ENCODE measurements around the gene BEND3. TPM values are rescaled to one million over a fixed set of nuclear protein-coding genes. Genes with fewer than 3 reads are reported as not detected.
"Not testable (repeated sequence)": the region's sequence is repeated elsewhere in the genome, so short reads cannot be mapped to it uniquely, and the experiment has no call there.

Gene BEND3
- total and polyA plus RNA-seq, 2 donors = 1.5 to 1.7 TPM

GRCh38 chr6:107103082-107103481 lies 12.2 kb downstream of the BEND3 start:
- H3K27me3 ChIP-seq (ENCODE audit: control insufficient read depth in 2 of 2, insufficient read depth in 1 of 2, low read length in 1 of 2) = no peaks in the 10 kb centered on the region
- H3K4me3 ChIP-seq (ENCODE audit: low read length in 2 of 2) = no peak overlapping the region
- WGBS = 98% methylated on average over 6 of the region's 6 CpGs
- peaks cover 1 to 2% of the 10 kb centered on the region in 2 donors for H3K36me3 ChIP-seq (ENCODE audit: control insufficient read depth in 2 of 2, insufficient read depth in 2 of 2, low read length in 1 of 2)
- DNase-seq (ENCODE audit: low read depth in 6 of 9, low spot score in 9 of 9) = no peak
- H3K4me1 ChIP-seq (ENCODE audit: control insufficient read depth in 2 of 2, insufficient read depth in 2 of 2, low read length in 2 of 2) = no peaks in the 10 kb centered on the region
- H3K9me3 ChIP-seq (ENCODE audit: control insufficient read depth in 2 of 2, insufficient read depth in 1 of 2, low read length in 1 of 2) = no peaks in the 10 kb centered on the region
- no peak overlapping the region for H3K27ac ChIP-seq (ENCODE audit: low read depth in 1 of 2, low read length in 1 of 2)

- H3K27me3 ChIP-seq (ENCODE audit: control insufficient read depth in 2 of 2, insufficient read depth in 1 of 2, low read length in 1 of 2) = no peaks in the 10 kb centered on the region
- no peaks in the 10 kb centered on the region for H3K4me1 ChIP-seq (ENCODE audit: control insufficient read depth in 2 of 2, insufficient read depth in 2 of 2, low read length in 2 of 2)
- WGBS = 95% methylated on average over 7 of the region's 7 CpGs
- no peak overlapping the region for H3K27ac ChIP-seq (ENCODE audit: low read depth in 1 of 2, low read length in 1 of 2)
- H3K36me3 ChIP-seq (ENCODE audit: control insufficient read depth in 2 of 2, insufficient read depth in 2 of 2, low read length in 1 of 2) = peaks cover 2% of the 10 kb centered on the region in 2 donors
- DNase-seq (ENCODE audit: low read depth in 6 of 9, low spot score in 9 of 9) = no peak
- no peaks in the 10 kb centered on the region for H3K9me3 ChIP-seq (ENCODE audit: control insufficient read depth in 2 of 2, insufficient read depth in 1 of 2, low read length in 1 of 2)
- no peak overlapping the region for H3K4me3 ChIP-seq (ENCODE audit: low read length in 2 of 2)
These were observed 12.9 kb downstream of the BEND3 start for GRCh38 chr6:107102414-107102805.

- no peaks in the 10 kb centered on the region for H3K9me3 ChIP-seq (ENCODE audit: control insufficient read depth in 2 of 2, insufficient read depth in 1 of 2, low read length in 1 of 2)
- 96% methylated on average over 9 of the region's 9 CpGs for WGBS
- no peak for DNase-seq (ENCODE audit: low read depth in 6 of 9, low spot score in 9 of 9)
- no peaks in the 10 kb centered on the region for H3K4me1 ChIP-seq (ENCODE audit: control insufficient read depth in 2 of 2, insufficient read depth in 2 of 2, low read length in 2 of 2)
- H3K27ac ChIP-seq (ENCODE audit: low read depth in 1 of 2, low read length in 1 of 2) = no peak overlapping the region
- no peaks in the 10 kb centered on the region for H3K27me3 ChIP-seq (ENCODE audit: control insufficient read depth in 2 of 2, insufficient read depth in 1 of 2, low read length in 1 of 2)
- no peak overlapping the region for H3K4me3 ChIP-seq (ENCODE audit: low read length in 2 of 2)
- peaks cover 2% of the 10 kb centered on the region in 2 donors for H3K36me3 ChIP-seq (ENCODE audit: control insufficient read depth in 2 of 2, insufficient read depth in 2 of 2, low read length in 1 of 2)
These were observed 13.5 kb downstream of the BEND3 start for GRCh38 chr6:107101686-107102413.

GRCh38 chr6:107101211-107101610 lies 14.1 kb downstream of the BEND3 start:
- Histone ChIP-seq H3K9me3 (ENCODE audit: control insufficient read depth in 2 of 2, insufficient read depth in 1 of 2, low read length in 1 of 2) (no peaks in the 10 kb centered on the region), H3K36me3 (ENCODE audit: control insufficient read depth in 2 of 2, insufficient read depth in 2 of 2, low read length in 1 of 2) (peaks cover 2 to 6% of the 10 kb centered on the region in 2 donors), H3K27ac (ENCODE audit: low read depth in 1 of 2, low read length in 1 of 2) (no peak overlapping the region), H3K4me1 (ENCODE audit: control insufficient read depth in 2 of 2, insufficient read depth in 2 of 2, low read length in 2 of 2) (no peaks in the 10 kb centered on the region), H3K27me3 (ENCODE audit: control insufficient read depth in 2 of 2, insufficient read depth in 1 of 2, low read length in 1 of 2) (no peaks in the 10 kb centered on the region), H3K4me3 (ENCODE audit: low read length in 2 of 2) (no peak overlapping the region)
- DNase-seq (ENCODE audit: low read depth in 6 of 9, low spot score in 9 of 9) = no peak

- DNase-seq (ENCODE audit: low read depth in 6 of 9, low spot score in 9 of 9) = no peak
- Histone ChIP-seq H3K4me3 (ENCODE audit: low read length in 2 of 2) (no peak overlapping the region), H3K36me3 (ENCODE audit: control insufficient read depth in 2 of 2, insufficient read depth in 2 of 2, low read length in 1 of 2) (peaks cover 0 to 8% of the 10 kb centered on the region in 2 donors), H3K27me3 (ENCODE audit: control insufficient read depth in 2 of 2, insufficient read depth in 1 of 2, low read length in 1 of 2) (no peaks in the 10 kb centered on the region), H3K27ac (ENCODE audit: low read depth in 1 of 2, low read length in 1 of 2) (no peak overlapping the region), H3K4me1 (ENCODE audit: control insufficient read depth in 2 of 2, insufficient read depth in 2 of 2, low read length in 2 of 2) (no peaks in the 10 kb centered on the region), H3K9me3 (ENCODE audit: control insufficient read depth in 2 of 2, insufficient read depth in 1 of 2, low read length in 1 of 2) (no peaks in the 10 kb centered on the region)
- 94% methylated on average over 14 of the region's 14 CpGs for WGBS
These were observed 16.6 kb downstream of the BEND3 start for GRCh38 chr6:107098436-107099307.

GRCh38 chr6:107084459-107084858 lies 30.9 kb downstream of the BEND3 start:
- H3K4me1 ChIP-seq (ENCODE audit: control insufficient read depth in 2 of 2, insufficient read depth in 2 of 2, low read length in 2 of 2); DNase-seq (ENCODE audit: low read depth in 6 of 9, low spot score in 9 of 9); H3K27ac ChIP-seq (ENCODE audit: low read depth in 1 of 2, low read length in 1 of 2); H3K9me3 ChIP-seq (ENCODE audit: control insufficient read depth in 2 of 2, insufficient read depth in 1 of 2, low read length in 1 of 2); H3K36me3 ChIP-seq (ENCODE audit: control insufficient read depth in 2 of 2, insufficient read depth in 2 of 2, low read length in 1 of 2); H3K4me3 ChIP-seq (ENCODE audit: low read length in 2 of 2); H3K27me3 ChIP-seq (ENCODE audit: control insufficient read depth in 2 of 2, insufficient read depth in 1 of 2, low read length in 1 of 2): not testable (repeated sequence)
- 99% methylated on average over 7 of the region's 7 CpGs for WGBS

GRCh38 chr6:107083921-107084320 lies 31.4 kb downstream of the BEND3 start:
- WGBS = 98% methylated on average over 6 of the region's 6 CpGs
- no peak overlapping the region for H3K27ac ChIP-seq (ENCODE audit: low read depth in 1 of 2, low read length in 1 of 2)
- peaks cover 8% of the 10 kb centered on the region in 2 donors for H3K36me3 ChIP-seq (ENCODE audit: control insufficient read depth in 2 of 2, insufficient read depth in 2 of 2, low read length in 1 of 2)
- no peak for DNase-seq (ENCODE audit: low read depth in 6 of 9, low spot score in 9 of 9)
- no peak overlapping the region for H3K4me3 ChIP-seq (ENCODE audit: low read length in 2 of 2)
- H3K27me3 ChIP-seq (ENCODE audit: control insufficient read depth in 2 of 2, insufficient read depth in 1 of 2, low read length in 1 of 2) = no peaks in the 10 kb centered on the region
- no peaks in the 10 kb centered on the region for H3K4me1 ChIP-seq (ENCODE audit: control insufficient read depth in 2 of 2, insufficient read depth in 2 of 2, low read length in 2 of 2)
- no peaks in the 10 kb centered on the region for H3K9me3 ChIP-seq (ENCODE audit: control insufficient read depth in 2 of 2, insufficient read depth in 1 of 2, low read length in 1 of 2)

GRCh38 chr6:107083047-107083768 lies 32.1 kb downstream of the BEND3 start:
- H3K9me3 ChIP-seq (ENCODE audit: control insufficient read depth in 2 of 2, insufficient read depth in 1 of 2, low read length in 1 of 2) = no peaks in the 10 kb centered on the region
- no peak overlapping the region for H3K4me3 ChIP-seq (ENCODE audit: low read length in 2 of 2)
- peaks cover 8% of the 10 kb centered on the region in 2 donors for H3K36me3 ChIP-seq (ENCODE audit: control insufficient read depth in 2 of 2, insufficient read depth in 2 of 2, low read length in 1 of 2)
- 86% methylated on average over 10 of the region's 10 CpGs for WGBS
- DNase-seq (ENCODE audit: low read depth in 6 of 9, low spot score in 9 of 9) = no peak
- no peak overlapping the region for H3K27ac ChIP-seq (ENCODE audit: low read depth in 1 of 2, low read length in 1 of 2)
- no peaks in the 10 kb centered on the region for H3K4me1 ChIP-seq (ENCODE audit: control insufficient read depth in 2 of 2, insufficient read depth in 2 of 2, low read length in 2 of 2)
- no peaks in the 10 kb centered on the region for H3K27me3 ChIP-seq (ENCODE audit: control insufficient read depth in 2 of 2, insufficient read depth in 1 of 2, low read length in 1 of 2)

- no peak overlapping the region for H3K4me3 ChIP-seq (ENCODE audit: low read length in 2 of 2)
- H3K9me3 ChIP-seq (ENCODE audit: control insufficient read depth in 2 of 2, insufficient read depth in 1 of 2, low read length in 1 of 2) = no peaks in the 10 kb centered on the region
- H3K27ac ChIP-seq (ENCODE audit: low read depth in 1 of 2, low read length in 1 of 2) = no peak overlapping the region
- peaks cover 8 to 10% of the 10 kb centered on the region in 2 donors for H3K36me3 ChIP-seq (ENCODE audit: control insufficient read depth in 2 of 2, insufficient read depth in 2 of 2, low read length in 1 of 2)
- no peaks in the 10 kb centered on the region for H3K4me1 ChIP-seq (ENCODE audit: control insufficient read depth in 2 of 2, insufficient read depth in 2 of 2, low read length in 2 of 2)
- no peak for DNase-seq (ENCODE audit: low read depth in 6 of 9, low spot score in 9 of 9)
- 71% methylated on average over 4 of the region's 4 CpGs for WGBS
- H3K27me3 ChIP-seq (ENCODE audit: control insufficient read depth in 2 of 2, insufficient read depth in 1 of 2, low read length in 1 of 2) = no peaks in the 10 kb centered on the region
These were observed 33.3 kb downstream of the BEND3 start for GRCh38 chr6:107082045-107082444.

All from thymus (tissue), 11 donors.